ENCODE data around the gene RAB27A.

- TF ChIP-seq, protein P1, sequence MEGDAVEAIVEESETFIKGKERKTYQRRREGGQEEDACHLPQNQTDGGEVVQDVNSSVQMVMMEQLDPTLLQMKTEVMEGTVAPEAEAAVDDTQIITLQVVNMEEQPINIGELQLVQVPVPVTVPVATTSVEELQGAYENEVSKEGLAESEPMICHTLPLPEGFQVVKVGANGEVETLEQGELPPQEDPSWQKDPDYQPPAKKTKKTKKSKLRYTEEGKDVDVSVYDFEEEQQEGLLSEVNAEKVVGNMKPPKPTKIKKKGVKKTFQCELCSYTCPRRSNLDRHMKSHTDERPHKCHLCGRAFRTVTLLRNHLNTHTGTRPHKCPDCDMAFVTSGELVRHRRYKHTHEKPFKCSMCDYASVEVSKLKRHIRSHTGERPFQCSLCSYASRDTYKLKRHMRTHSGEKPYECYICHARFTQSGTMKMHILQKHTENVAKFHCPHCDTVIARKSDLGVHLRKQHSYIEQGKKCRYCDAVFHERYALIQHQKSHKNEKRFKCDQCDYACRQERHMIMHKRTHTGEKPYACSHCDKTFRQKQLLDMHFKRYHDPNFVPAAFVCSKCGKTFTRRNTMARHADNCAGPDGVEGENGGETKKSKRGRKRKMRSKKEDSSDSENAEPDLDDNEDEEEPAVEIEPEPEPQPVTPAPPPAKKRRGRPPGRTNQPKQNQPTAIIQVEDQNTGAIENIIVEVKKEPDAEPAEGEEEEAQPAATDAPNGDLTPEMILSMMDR (conservative IDR thresholded peaks at IDR 0.05), result no peak
- no peak for TF ChIP-seq EZH2 (IDR thresholded peaks at IDR 0.05; ENCODE audit: low read depth)
Measured at GRCh38 chr15:55197719-55198118, 91.9 kb downstream of the RAB27A start.

Measured in PC-9 (cell line).